H9 (cell line): Measurements from ENCODE around the gene NLE1. TPM values are rescaled to one million over a fixed set of nuclear protein-coding genes. Genes with fewer than 3 reads are reported as not detected.

Experiments used
- DNase-seq: peaks from one replicate; pipeline ENCODE4 v3.0.0-alpha.2; 2017
- H2AFZ ChIP-seq: one replicate; pipeline ENCODE4 v1.6.1; 2013; ENCODE audit warnings: mild to moderate bottlenecking, low read length, control low read depth, moderate library complexity
- H2AK5ac ChIP-seq: 2 replicates; pipeline ENCODE4 v1.6.1; 2013; ENCODE audit warnings: low read length, control low read depth, mixed read lengths; ENCODE audit not compliant: insufficient read length
- H2BK120ac ChIP-seq: one replicate; pipeline ENCODE4 v1.6.1; 2013; ENCODE audit warnings: low read depth, mild to moderate bottlenecking, low read length, control low read depth, inconsistent platforms; ENCODE audit not compliant: poor library complexity, severe bottlenecking
- H2BK12ac ChIP-seq: 2 replicates; pipeline ENCODE4 v1.6.1; 2013; ENCODE audit warnings: low read length, control low read depth, mixed read lengths, low read depth; ENCODE audit not compliant: insufficient read length
- H2BK15ac ChIP-seq: 2 replicates; pipeline ENCODE4 v1.6.1; 2013; ENCODE audit warnings: low read depth, low read length, control low read depth
- H2BK20ac ChIP-seq: one replicate; pipeline ENCODE4 v1.6.1; 2013; ENCODE audit warnings: low read depth, mild to moderate bottlenecking, low read length, control low read depth, inconsistent platforms; ENCODE audit not compliant: poor library complexity, severe bottlenecking
- H2BK5ac ChIP-seq: 2 replicates; pipeline ENCODE4 v1.6.1; 2013; ENCODE audit warnings: low read length, control low read depth, mixed read lengths; ENCODE audit not compliant: insufficient read length
- H3K14ac ChIP-seq: 2 replicates; pipeline ENCODE4 v1.6.1; 2013; ENCODE audit warnings: low read length, control low read depth; ENCODE audit not compliant: insufficient read depth
- H3K18ac ChIP-seq: 2 replicates; pipeline ENCODE4 v1.6.1; 2013; ENCODE audit warnings: low read depth, mild to moderate bottlenecking, mixed read lengths, low read length, control low read depth; ENCODE audit not compliant: insufficient read length
- H3K23ac ChIP-seq: 2 replicates; pipeline ENCODE4 v1.6.1; 2013; ENCODE audit warnings: low read length, control low read depth, mixed read lengths, low read depth; ENCODE audit not compliant: insufficient read length
- H3K23me2 ChIP-seq: 2 replicates; pipeline ENCODE4 v1.6.1; 2013; ENCODE audit warnings: low read depth, mild to moderate bottlenecking, mixed read lengths, low read length, control low read depth; ENCODE audit not compliant: insufficient read length, poor library complexity, severe bottlenecking
- H3K27ac ChIP-seq: 2 replicates; pipeline ENCODE4 v1.5.1; 2013; ENCODE audit warnings: low read length, control low read depth, mixed read lengths, low read depth; ENCODE audit not compliant: insufficient read length
- H3K27me3 ChIP-seq: 2 replicates; pipeline ENCODE4 v1.6.1; 2013; ENCODE audit warnings: low read length, control low read depth, inconsistent platforms; ENCODE audit not compliant: insufficient read depth
- H3K4ac ChIP-seq: 2 replicates; pipeline ENCODE4 v1.6.1; 2013; ENCODE audit warnings: low read depth, mild to moderate bottlenecking, control low read depth, inconsistent platforms, low read length, moderate library complexity
- H3K4me1 ChIP-seq: 2 replicates; pipeline ENCODE4 v1.6.1; 2013; ENCODE audit warnings: low read length, control low read depth, inconsistent platforms; ENCODE audit not compliant: insufficient read depth
- H3K4me2 ChIP-seq: 2 replicates; pipeline ENCODE4 v1.6.1; 2013; ENCODE audit warnings: low read length, control low read depth, mixed read lengths; ENCODE audit not compliant: insufficient read length, insufficient read depth
- H3K56ac ChIP-seq: 2 replicates; pipeline ENCODE4 v1.6.1; 2013; ENCODE audit warnings: low read depth, mild to moderate bottlenecking, mixed read lengths, low read length, control low read depth; ENCODE audit not compliant: insufficient read length
- H3K79me1 ChIP-seq: 2 replicates; pipeline ENCODE4 v1.6.1; 2013; ENCODE audit warnings: low read depth, mild to moderate bottlenecking, moderate library complexity, low read length, control low read depth, inconsistent platforms; ENCODE audit not compliant: insufficient read depth, poor library complexity, severe bottlenecking
- H3K79me2 ChIP-seq: 2 replicates; pipeline ENCODE4 v1.6.1; 2013; ENCODE audit warnings: low read length, control low read depth, inconsistent platforms; ENCODE audit not compliant: insufficient read depth
- H3K9ac ChIP-seq: 2 replicates; pipeline ENCODE4 v1.6.1; 2013; ENCODE audit warnings: low read length, control low read depth, mixed read lengths; ENCODE audit not compliant: insufficient read length; ENCODE audit errors: extremely low read depth
- H3K9me3 ChIP-seq: one replicate; pipeline ENCODE4 v1.6.1; 2013; ENCODE audit warnings: low read depth, low read length, inconsistent platforms; ENCODE audit not compliant: control insufficient read depth
- H3T11ph ChIP-seq: one replicate; pipeline ENCODE4 v1.6.1; 2013; ENCODE audit warnings: mild to moderate bottlenecking, low read length, control low read depth, inconsistent platforms
- H4K20me1 ChIP-seq: one replicate; pipeline ENCODE4 v1.6.1; 2013; ENCODE audit not compliant: control insufficient read depth, insufficient read length, insufficient read depth
- H4K5ac ChIP-seq: 2 replicates; pipeline ENCODE4 v1.6.1; 2013; ENCODE audit warnings: low read depth, mild to moderate bottlenecking, mixed read lengths, low read length, control low read depth; ENCODE audit not compliant: insufficient read length
- H4K8ac ChIP-seq: replicated peaks from 2 replicates; pipeline ENCODE4 v1.6.1; 2013; ENCODE audit warnings: low read length, control low read depth, mixed read lengths, low read depth; ENCODE audit not compliant: insufficient read length
- H4K91ac ChIP-seq: 2 replicates; pipeline ENCODE4 v1.6.1; 2013; ENCODE audit warnings: low read depth, mild to moderate bottlenecking, moderate library complexity, mixed read lengths, low read length, control low read depth; ENCODE audit not compliant: insufficient read length
- H3K27ac Mint-ChIP-seq, 3 experiments: 2 replicates in 2 of 3; 3 replicates in 1 of 3; pipeline ENCODE4 v1.8.0; 2020 to 2021; ENCODE audit warnings: mixed read lengths in 3 of 3, mild to moderate bottlenecking in 1 of 3, moderate library complexity in 1 of 3
- H3K27me3 Mint-ChIP-seq: 2 replicates; pipeline ENCODE4 v1.8.0; 2021; ENCODE audit warnings: low read depth, mild to moderate bottlenecking, moderate library complexity, mixed read lengths
- H3K36me3 Mint-ChIP-seq, 3 experiments: 2 replicates in 2 of 3; 3 replicates in 1 of 3; pipeline ENCODE4 v1.8.0; 2020 to 2021; ENCODE audit warnings: low read depth in 3 of 3, mixed read lengths in 3 of 3; ENCODE audit not compliant: insufficient read depth in 1 of 3
- H3K4me1 Mint-ChIP-seq, 2 experiments: 2 replicates each; pipeline ENCODE4 v1.8.0; 2020; ENCODE audit warnings: mixed read lengths in 2 of 2
- H3K4me3 Mint-ChIP-seq, 2 experiments: 2 replicates in 1 of 2; 3 replicates in 1 of 2; pipeline ENCODE4 v1.8.0; 2020 to 2021; ENCODE audit warnings: mild to moderate bottlenecking in 2 of 2, mixed read lengths in 2 of 2, moderate library complexity in 1 of 2
- H3K9me3 Mint-ChIP-seq, 2 experiments: 2 replicates in 1 of 2; 3 replicates in 1 of 2; pipeline ENCODE4 v1.8.0; 2020; ENCODE audit warnings: mild to moderate bottlenecking in 2 of 2, mixed read lengths in 2 of 2, moderate library complexity in 1 of 2
- CTCF ChIP-seq: fragments of 200-600 bp; sonication (generic); conservative IDR thresholded peaks from 3 replicates; pipeline ENCODE4 v1.8.0; 2021; ENCODE audit warnings: antibody characterized with exemption, mild to moderate bottlenecking
- WGBS: extraction: QIAGEN DNeasy Blood & Tissue Kit; methylation state at CpG from one replicate; pipeline ENCODE4 v1.1.7; 2013; ENCODE audit warnings: missing lambda C conversion rate, low lambda C conversion rate, mixed read lengths; ENCODE audit not compliant: insufficient read length; ENCODE audit errors: extremely low coverage; 5-methylcytosine and 5-hydroxymethylcytosine counted together
- total RNA-seq: library from RNA; stranded (reverse); gene quantifications from 2 replicates; pipeline ENCODE4 v1.2.1, GENCODE V29; 2021

The NLE1 gene
- total RNA-seq, 1 experiment from 2014 or later, result 43.9 TPM

GRCh38 chr17:35129973-35130351 lies 12.1 kb downstream of the NLE1 start:
- Histone ChIP-seq H3K9ac (no peak overlapping the region), H3K23me2 (no peaks in the 10 kb centered on the region), H3K9me3 (no peaks in the 10 kb centered on the region), H4K91ac (no peak overlapping the region), H2BK15ac (no peak overlapping the region), H3K79me1 (no peaks in the 10 kb centered on the region), H4K8ac (no peak overlapping the region), H2BK12ac (no peak overlapping the region), H3K4me1 (no peaks in the 10 kb centered on the region), H3K4me2 (no peak overlapping the region), H2BK20ac (no peak overlapping the region), H3K27ac (no peak overlapping the region), H2AK5ac (no peak overlapping the region), H3K23ac (no peak overlapping the region), H2BK120ac (no peak overlapping the region), H4K20me1 (no peaks in the 10 kb centered on the region), H3K79me2 (no peaks in the 10 kb centered on the region), H3K27me3 (no peaks in the 10 kb centered on the region), H2BK5ac (no peak overlapping the region), H3T11ph (no peak overlapping the region), H3K14ac (no peak overlapping the region), H3K18ac (no peak overlapping the region), H4K5ac (no peak overlapping the region), H2AFZ (no peak overlapping the region), H3K56ac (no peak overlapping the region), H3K4ac (no peak overlapping the region)
- no peaks in the 10 kb centered on the region; a peak in 1 of 5 replicates for H3K9me3 Mint-ChIP-seq
- H3K4me1 Mint-ChIP-seq, result no peaks in the 10 kb centered on the region
- H3K4me3 Mint-ChIP-seq, result no peak overlapping the region
- no CpG with 5 or more reads among the region's 5 CpGs for WGBS
- DNase-seq, result no peak
- peaks cover 7% of the 10 kb centered on the region for H3K27me3 Mint-ChIP-seq
- no peak for TF ChIP-seq CTCF
- H3K36me3 Mint-ChIP-seq, result peaks cover 35 to 50% (median 38%) of the 10 kb centered on the region in 3 experiments
- H3K27ac Mint-ChIP-seq, result peak overlapping the region in 1 of 3 experiments; percentile 16; a peak in 1 of 7 replicates
